ENCODE data around the gene LTV1. TPM values are rescaled to one million over a fixed set of nuclear protein-coding genes. Genes with fewer than 3 reads are reported as not detected.
"Not testable (repeated sequence)": the region's sequence is repeated elsewhere in the genome, so short reads cannot be mapped to it uniquely, and the experiment has no call there.

LTV1 gene
- total RNA-seq, 1 donor from 2014 or later, result 20.7 TPM

GRCh38 chr6:143857651-143858050 is 14.5 kb downstream of the LTV1 start:
- no peaks in the 10 kb centered on the region for H3K4me1 Mint-ChIP-seq (ENCODE audit: unreplicated experiment)
- H3K27me3 Mint-ChIP-seq (ENCODE audit: unreplicated experiment), result no peaks in the 10 kb centered on the region
- no peaks in the 10 kb centered on the region for H3K9me3 Mint-ChIP-seq (ENCODE audit: unreplicated experiment)
- peaks cover 57% of the 10 kb centered on the region for H3K36me3 Mint-ChIP-seq (ENCODE audit: low read depth, unreplicated experiment)
- TF ChIP-seq, protein P1, sequence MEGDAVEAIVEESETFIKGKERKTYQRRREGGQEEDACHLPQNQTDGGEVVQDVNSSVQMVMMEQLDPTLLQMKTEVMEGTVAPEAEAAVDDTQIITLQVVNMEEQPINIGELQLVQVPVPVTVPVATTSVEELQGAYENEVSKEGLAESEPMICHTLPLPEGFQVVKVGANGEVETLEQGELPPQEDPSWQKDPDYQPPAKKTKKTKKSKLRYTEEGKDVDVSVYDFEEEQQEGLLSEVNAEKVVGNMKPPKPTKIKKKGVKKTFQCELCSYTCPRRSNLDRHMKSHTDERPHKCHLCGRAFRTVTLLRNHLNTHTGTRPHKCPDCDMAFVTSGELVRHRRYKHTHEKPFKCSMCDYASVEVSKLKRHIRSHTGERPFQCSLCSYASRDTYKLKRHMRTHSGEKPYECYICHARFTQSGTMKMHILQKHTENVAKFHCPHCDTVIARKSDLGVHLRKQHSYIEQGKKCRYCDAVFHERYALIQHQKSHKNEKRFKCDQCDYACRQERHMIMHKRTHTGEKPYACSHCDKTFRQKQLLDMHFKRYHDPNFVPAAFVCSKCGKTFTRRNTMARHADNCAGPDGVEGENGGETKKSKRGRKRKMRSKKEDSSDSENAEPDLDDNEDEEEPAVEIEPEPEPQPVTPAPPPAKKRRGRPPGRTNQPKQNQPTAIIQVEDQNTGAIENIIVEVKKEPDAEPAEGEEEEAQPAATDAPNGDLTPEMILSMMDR (IDR thresholded peaks at IDR 0.05; ENCODE audit: unreplicated experiment), result no peak
- DNase-seq (ENCODE audit: low spot score), result no peak
- peak overlapping the region; percentile 14 for H3K4me3 Mint-ChIP-seq (ENCODE audit: unreplicated experiment)
- H3K27ac Mint-ChIP-seq (ENCODE audit: unreplicated experiment), result no peak overlapping the region

GRCh38 chr6:143859891-143860660 is 16.9 kb downstream of the LTV1 start:
- Mint-ChIP-seq H3K4me3 (ENCODE audit: unreplicated experiment) (no peak overlapping the region), H3K27me3 (ENCODE audit: unreplicated experiment) (no peaks in the 10 kb centered on the region), H3K27ac (ENCODE audit: unreplicated experiment) (no peak overlapping the region), H3K36me3 (ENCODE audit: low read depth, unreplicated experiment) (peaks cover 39% of the 10 kb centered on the region), H3K4me1 (ENCODE audit: unreplicated experiment) (no peaks in the 10 kb centered on the region), H3K9me3 (ENCODE audit: unreplicated experiment) (no peaks in the 10 kb centered on the region)
- TF ChIP-seq, protein P1 (IDR thresholded peaks at IDR 0.05; ENCODE audit: unreplicated experiment), result no peak
- DNase-seq (ENCODE audit: low spot score), result no peak

- Mint-ChIP-seq H3K27ac (ENCODE audit: unreplicated experiment) (no peak overlapping the region), H3K4me1 (ENCODE audit: unreplicated experiment) (no peaks in the 10 kb centered on the region), H3K36me3 (ENCODE audit: low read depth, unreplicated experiment) (peaks cover 33% of the 10 kb centered on the region), H3K27me3 (ENCODE audit: unreplicated experiment) (no peaks in the 10 kb centered on the region), H3K9me3 (ENCODE audit: unreplicated experiment) (no peaks in the 10 kb centered on the region), H3K4me3 (ENCODE audit: unreplicated experiment) (no peak overlapping the region)
- no peak for DNase-seq (ENCODE audit: low spot score)
- TF ChIP-seq, protein P1 (IDR thresholded peaks at IDR 0.05; ENCODE audit: unreplicated experiment), result no peak
Observed at GRCh38 chr6:143863771-143864170, 20.6 kb downstream of the LTV1 start.

DNA sequence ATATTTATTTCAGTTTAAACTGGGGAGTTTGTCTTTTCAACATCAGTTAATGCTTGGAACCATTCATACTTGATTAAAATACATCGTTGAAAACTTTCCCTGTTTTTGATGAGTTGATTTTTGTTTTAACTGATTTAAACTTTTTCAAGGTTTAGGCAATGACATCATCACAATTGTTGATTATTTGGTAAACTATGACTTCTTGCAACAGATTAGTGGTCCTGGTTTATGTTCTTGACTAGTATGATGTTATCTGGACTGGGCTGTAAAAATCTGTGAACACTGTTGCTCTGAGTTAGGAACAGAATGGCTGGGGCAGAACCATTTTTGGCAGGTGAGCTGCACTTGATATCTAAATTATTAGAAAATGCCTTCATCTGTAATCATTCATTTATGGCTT is 21.1 kb downstream of the LTV1 start, which contains the start of gene ZC2HC1B:
Gene ZC2HC1B (plus strand): TSS at position 241 of the 400 bp plus-strand sequence. CDS start 66 bp downstream, at position 307.
- no peaks in the 10 kb centered on the region for H3K9me3 Mint-ChIP-seq (ENCODE audit: unreplicated experiment)
- no peaks in the 10 kb centered on the region for H3K4me1 Mint-ChIP-seq (ENCODE audit: unreplicated experiment)
- DNase-seq (ENCODE audit: low spot score), result no peak
- peaks cover 30% of the 10 kb centered on the region for H3K36me3 Mint-ChIP-seq (ENCODE audit: low read depth, unreplicated experiment)
- H3K27me3 Mint-ChIP-seq (ENCODE audit: unreplicated experiment), result no peaks in the 10 kb centered on the region
- TF ChIP-seq, protein P1 (IDR thresholded peaks at IDR 0.05; ENCODE audit: unreplicated experiment), result no peak
- H3K27ac Mint-ChIP-seq (ENCODE audit: unreplicated experiment), result peak within 1 kb of the TSS; percentile 30
- no peak within 1 kb of the TSS for H3K4me3 Mint-ChIP-seq (ENCODE audit: unreplicated experiment)

GRCh38 chr6:143867236-143867635 is 24.1 kb downstream of the LTV1 start:
- no peak for DNase-seq (ENCODE audit: low spot score)
- Mint-ChIP-seq H3K9me3 (ENCODE audit: unreplicated experiment) (peaks cover 4% of the 10 kb centered on the region), H3K27ac (ENCODE audit: unreplicated experiment) (no peak overlapping the region), H3K4me3 (ENCODE audit: unreplicated experiment) (no peak overlapping the region), H3K36me3 (ENCODE audit: low read depth, unreplicated experiment) (peaks cover 31% of the 10 kb centered on the region), H3K4me1 (ENCODE audit: unreplicated experiment) (no peaks in the 10 kb centered on the region), H3K27me3 (ENCODE audit: unreplicated experiment) (no peaks in the 10 kb centered on the region)
- TF ChIP-seq, protein P1 (IDR thresholded peaks at IDR 0.05; ENCODE audit: unreplicated experiment), result no peak

GRCh38 chr6:143868808-143869207 is 25.7 kb downstream of the LTV1 start:
- H3K4me1 Mint-ChIP-seq (ENCODE audit: unreplicated experiment); DNase-seq (ENCODE audit: low spot score); H3K4me3 Mint-ChIP-seq (ENCODE audit: unreplicated experiment); H3K27me3 Mint-ChIP-seq (ENCODE audit: unreplicated experiment); H3K27ac Mint-ChIP-seq (ENCODE audit: unreplicated experiment); H3K9me3 Mint-ChIP-seq (ENCODE audit: unreplicated experiment): not testable (repeated sequence)
- H3K36me3 Mint-ChIP-seq (ENCODE audit: low read depth, unreplicated experiment), result peaks cover 32% of the 10 kb centered on the region

DNA sequence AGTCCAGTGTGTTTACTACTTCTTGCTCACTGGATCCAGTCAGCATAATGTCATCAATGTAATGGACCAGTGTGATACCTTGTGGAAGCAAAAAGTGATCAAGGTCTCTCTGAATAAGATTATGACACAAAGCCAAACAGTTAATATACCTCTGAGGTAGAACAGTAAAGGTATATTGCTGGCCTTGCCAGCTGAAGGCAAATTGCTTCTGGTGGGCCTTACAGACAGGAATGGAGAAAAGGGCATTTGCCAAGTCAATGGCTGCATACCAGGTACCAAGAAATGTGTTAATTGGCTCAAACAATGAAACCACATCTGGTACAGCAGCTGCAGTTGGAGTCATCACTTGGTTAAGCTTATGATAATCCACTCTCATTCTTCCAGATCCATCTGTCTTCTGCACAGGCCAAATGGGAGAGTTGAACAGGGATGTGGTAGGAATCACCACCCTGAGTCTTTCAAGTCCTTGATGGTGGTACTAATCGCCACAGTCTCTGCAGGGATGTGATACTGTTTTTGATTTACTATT is 28.1 kb downstream of the LTV1 start:
- not testable (repeated sequence) for H3K4me3 Mint-ChIP-seq (ENCODE audit: unreplicated experiment); H3K4me1 Mint-ChIP-seq (ENCODE audit: unreplicated experiment)

More for the DNA sequence above, 28.1 kb downstream of the LTV1 start:
- H3K36me3 Mint-ChIP-seq (ENCODE audit: low read depth, unreplicated experiment), result peaks cover 27% of the 10 kb centered on the region
- not testable (repeated sequence) for H3K27ac Mint-ChIP-seq (ENCODE audit: unreplicated experiment); DNase-seq (ENCODE audit: low spot score); H3K27me3 Mint-ChIP-seq (ENCODE audit: unreplicated experiment); H3K9me3 Mint-ChIP-seq (ENCODE audit: unreplicated experiment)

All from endothelial cell (in vitro differentiated cells).